Activated T-cell treated with anti-CD3 and anti-CD28 coated beads for 24 hours (primary cell): ENCODE measurements around the gene NXT2.
A peak's percentile ranks its signal among the peaks of the same experiment; 100 is the strongest.
"Not testable (repeated sequence)": the region's sequence is repeated elsewhere in the genome, so short reads cannot be mapped to it uniquely, and the experiment has no call there.

Experiments
- DNase-seq: peaks from one replicate; pipeline ENCODE4 v3.0.0-alpha.2; 2020; ENCODE audit warnings: low read depth

The NXT2 gene

DNA sequence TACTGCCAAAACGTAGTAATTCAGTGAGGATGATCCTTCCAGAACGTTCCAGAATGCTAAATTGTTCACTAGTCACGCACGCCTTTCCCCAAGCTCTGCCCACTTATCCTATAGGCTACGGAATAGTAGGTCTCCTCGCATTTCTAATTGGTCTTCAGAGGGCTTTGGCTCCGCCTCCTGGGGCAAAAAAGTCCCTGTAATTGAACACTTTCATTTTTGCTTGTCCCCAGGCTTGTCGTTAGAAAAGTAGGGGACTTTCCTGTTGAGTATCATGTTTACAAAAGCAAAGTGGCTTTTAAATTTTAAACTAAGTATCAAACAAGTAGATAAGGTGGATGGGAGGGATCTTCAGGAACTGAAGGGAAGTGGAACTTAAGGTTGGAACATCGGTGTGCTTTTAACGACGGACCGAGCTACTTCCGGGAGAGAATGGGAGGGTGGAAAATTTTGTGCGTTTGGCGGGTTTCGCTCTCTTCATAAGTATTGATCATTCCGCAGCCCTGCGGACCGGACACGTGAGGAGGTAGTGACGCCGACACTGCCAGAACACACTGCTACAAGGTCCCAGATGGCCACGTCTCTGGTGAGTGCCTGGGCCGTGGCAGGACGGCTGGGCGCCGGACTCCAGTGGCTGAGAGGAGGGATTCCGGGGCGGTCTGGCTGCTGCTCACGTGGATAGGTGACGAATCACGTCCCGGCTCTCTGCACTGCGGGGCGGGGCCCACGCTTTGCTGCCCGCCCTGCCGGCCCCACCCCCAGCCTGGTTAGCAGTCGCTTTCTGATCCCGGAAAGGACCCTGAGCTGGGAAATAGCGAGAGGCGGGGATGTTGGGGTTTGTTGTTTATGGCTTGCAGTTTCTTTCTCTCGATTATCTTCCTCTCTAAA, at the start of gene NXT2:
TSS of gene NXT2 (plus strand) at position 406 of the 885 bp plus-strand sequence. CDS start at position 569, 163 bp downstream.
- peak; percentile 75 for DNase-seq

DNA sequence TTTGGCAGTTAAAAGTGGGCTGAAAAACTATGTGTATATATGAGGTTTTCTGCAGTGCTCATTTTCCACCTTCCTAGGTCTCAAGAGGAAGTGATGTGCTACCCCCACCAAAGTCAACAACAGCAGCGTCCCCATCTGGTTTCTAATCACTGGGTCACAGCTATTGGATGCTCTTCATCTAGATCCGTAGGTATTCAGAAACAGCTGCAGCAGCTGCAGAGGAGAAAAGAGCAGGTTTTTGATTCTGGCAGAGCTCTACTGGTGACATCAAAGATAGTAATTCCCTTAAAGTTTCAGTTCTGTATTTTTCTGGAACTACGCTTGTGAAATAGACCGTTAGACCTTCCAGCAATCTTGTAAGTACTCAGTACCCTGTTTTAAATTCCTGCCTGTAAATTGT, 49.0 kb upstream of the NXT2 start:
- DNase-seq, result no peak

DNA sequence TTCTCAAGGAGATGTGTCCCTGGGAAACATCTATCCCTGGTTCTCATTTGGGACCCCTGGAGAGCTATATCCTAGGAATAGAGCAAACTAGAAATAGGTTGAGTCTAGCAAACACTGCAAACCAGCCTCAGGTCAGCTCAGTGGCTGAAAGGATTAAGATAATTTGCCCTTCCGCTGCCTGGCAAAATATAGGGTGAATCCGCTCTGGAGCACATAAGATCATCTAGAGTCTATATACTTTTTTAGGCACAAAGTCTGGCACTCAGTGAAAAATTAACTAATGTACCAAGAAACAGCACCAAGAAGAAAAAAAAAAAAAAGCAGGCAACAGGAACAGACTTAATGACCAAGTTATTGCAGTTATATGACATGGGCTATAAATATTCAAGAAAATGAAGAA, 47.5 kb upstream of the NXT2 start:
- DNase-seq, result no peak

DNA sequence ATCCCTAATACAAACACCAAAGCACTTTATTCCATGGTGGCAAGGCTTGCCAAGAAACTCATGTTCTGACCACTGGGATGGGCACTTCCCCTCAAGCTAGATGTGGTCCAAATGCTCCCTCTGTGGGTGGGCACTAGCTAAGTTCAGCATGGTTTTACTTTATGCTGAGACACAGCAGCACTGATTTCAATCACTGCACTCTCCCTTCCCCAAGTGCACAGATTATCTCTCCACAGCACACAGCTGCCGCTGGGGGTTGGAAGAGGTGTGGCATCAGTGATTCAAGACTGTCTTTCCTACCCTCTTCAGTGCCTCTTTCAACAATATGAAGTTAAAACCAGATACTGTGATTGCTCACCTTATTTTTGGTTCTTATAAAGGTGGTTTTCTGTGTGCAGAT, 38.2 kb upstream of the NXT2 start:
- no peak for DNase-seq

DNA sequence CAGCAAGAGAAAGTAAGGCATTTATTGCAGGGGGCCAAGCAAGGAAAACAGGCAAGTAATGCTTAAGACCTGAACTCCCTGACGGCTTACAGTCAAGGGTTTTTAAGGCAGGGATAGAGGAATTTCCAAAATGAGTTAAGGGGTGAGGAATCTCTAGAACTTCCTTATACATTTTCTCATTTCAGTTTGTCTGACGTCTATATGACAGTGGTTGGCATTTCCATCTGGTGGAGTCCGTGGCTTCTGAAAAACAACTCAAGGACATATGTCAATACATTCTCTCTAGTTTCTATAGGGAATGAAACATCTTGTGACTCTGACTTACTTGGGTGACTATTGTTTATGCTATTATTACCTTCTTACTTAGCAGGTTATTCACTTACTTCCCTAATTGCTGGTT, 35.5 kb upstream of the NXT2 start:
- DNase-seq, result no peak

- no peak for DNase-seq
Measured at GRCh38 chrX:109508915-109509314, 27.7 kb upstream of the NXT2 start.

DNA sequence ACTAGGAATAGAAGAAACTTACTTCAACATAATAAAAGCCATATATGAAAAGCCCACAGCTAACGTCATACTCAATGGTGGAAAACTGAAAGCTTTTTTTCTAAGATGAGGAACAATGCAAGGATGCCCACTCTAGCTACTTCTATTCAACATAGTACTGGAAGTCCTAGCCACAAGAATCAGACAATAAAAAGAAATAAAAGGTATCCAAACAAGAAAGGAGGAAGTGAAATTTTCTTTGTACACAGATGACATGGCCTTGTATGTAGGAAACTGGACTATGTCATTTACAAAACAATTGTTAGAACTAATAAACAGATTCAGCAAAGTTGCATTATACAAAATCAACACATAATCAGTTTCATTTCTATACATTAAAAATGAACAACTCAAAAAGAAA, 25.5 kb upstream of the NXT2 start:
- no peak for DNase-seq

DNA sequence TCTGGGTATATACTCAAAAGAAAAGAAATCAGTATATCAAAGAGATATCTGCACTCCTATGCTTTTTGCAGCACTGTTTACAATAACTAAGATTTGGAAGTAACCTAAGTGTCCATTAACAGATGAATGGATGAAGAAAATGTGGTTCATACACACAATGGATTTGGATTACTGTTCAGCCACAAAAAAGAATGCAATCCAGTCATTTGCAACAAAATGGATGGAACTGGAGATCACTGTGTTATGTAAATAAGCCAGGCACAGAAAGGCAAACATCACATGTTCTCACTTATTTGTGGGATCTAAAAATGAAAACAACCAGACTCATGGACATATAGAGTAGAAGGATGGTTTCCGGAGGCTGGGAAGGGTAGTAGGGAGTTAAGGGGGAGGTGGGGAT, 17.6 kb upstream of the NXT2 start:
- no peak for DNase-seq

- no peak for DNase-seq
Measured at GRCh38 chrX:109533005-109533404, 3.6 kb upstream of the NXT2 start.

DNA sequence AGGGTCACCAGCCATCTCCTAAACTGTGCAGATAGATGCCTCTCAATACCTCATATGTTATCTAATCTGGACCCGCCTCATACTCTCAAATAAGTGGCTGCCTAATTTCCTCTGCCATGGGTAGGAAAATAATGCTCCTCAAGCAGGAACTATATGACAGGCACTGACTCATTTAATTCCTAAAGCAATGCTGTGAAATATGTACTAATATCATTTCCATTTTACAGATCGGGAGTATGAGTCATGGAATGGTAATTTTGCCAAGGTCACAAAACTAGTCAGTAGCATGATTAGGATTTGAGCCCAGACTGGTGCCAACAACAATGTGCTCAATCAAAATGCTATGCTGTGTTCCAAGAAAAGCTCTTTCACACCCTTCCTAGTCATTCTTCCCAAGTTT, 3.0 kb upstream of the NXT2 start:
- DNase-seq, result no peak

GRCh38 chrX:109534933-109535332, 1.7 kb upstream of the NXT2 start:
- no peak for DNase-seq

DNA sequence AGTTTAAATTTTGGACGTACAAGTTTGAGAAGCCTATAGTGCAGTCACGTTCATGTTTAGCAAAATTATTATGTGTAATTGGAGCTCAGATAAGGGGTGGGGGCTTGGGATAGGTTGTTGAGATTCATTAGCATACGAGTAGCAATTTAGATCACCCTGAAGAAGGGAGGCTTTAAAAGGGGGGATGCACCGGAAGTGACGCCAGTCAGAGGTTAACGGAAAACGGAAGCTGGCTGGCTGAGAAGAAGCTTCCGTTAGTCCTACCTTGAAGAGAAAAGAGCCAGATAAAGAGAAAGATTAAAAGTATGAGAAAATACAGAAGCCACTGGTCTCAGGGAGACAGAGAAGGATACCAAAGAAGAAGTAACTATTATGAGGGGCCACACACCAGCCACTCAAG, 1.1 kb upstream of the NXT2 start:
- DNase-seq, result no peak

- no peak for DNase-seq
Measured at GRCh38 chrX:109537324-109537665, 651 bp downstream of the NXT2 start.

- not testable (repeated sequence) for DNase-seq
Measured at GRCh38 chrX:109539007-109539406, 2.4 kb downstream of the NXT2 start.

DNA sequence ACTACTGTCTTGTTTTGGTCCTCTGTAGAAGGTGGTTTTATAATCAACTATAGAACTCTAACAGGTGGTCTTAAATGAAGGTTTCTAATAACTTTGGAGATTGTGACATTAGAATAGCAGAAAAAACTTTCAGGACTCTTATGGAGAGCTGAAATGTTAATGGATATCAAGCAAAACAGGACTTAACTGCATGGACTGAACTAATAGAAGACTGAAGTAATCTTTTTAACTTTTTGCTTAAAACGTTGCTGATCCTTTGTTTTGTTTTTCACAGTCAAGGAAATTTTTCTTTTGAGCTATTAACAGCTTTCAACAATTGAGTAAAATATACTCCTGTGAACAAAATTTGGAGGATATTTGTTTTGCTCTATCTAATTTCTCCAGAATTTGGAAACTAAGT, 17.2 kb downstream of the NXT2 start:
- DNase-seq, result no peak

- DNase-seq, result not testable (repeated sequence)
Measured at GRCh38 chrX:109576083-109576482, 39.4 kb downstream of the NXT2 start.

- DNase-seq, result no peak
Measured at GRCh38 chrX:109577055-109577454, 40.4 kb downstream of the NXT2 start.

GRCh38 chrX:109578916-109579315, 42.3 kb downstream of the NXT2 start:
- DNase-seq, result no peak

- no peak for DNase-seq
Measured at GRCh38 chrX:109585488-109585887, 48.8 kb downstream of the NXT2 start.

- DNase-seq, result no peak
Measured at GRCh38 chrX:109590176-109590575, 53.5 kb downstream of the NXT2 start.
